Stimulated activated CD4-positive, alpha-beta T cell treated with anti-CD3 and anti-CD28 coated beads, Interleukin-15, amount 100 ng/mL, for 48 hours (primary cell): ENCODE data around the gene ANKRD31.
"Not testable (repeated sequence)": the region's sequence is repeated elsewhere in the genome, so short reads cannot be mapped to it uniquely, and the experiment has no call there.

Experiments
- DNase-seq, 2 donors: peaks; one replicate each; pipeline ENCODE4 v3.0.0-alpha.2; 2020; ENCODE audit warnings: low read depth in 2 of 2

Gene ANKRD31

GRCh38 chr5:75142566-75143136 lies 94.0 kb downstream of the ANKRD31 start:
- DNase-seq: no peak

- DNase-seq: no peak
Observed at GRCh38 chr5:75140277-75140676, 96.4 kb downstream of the ANKRD31 start.

DNA sequence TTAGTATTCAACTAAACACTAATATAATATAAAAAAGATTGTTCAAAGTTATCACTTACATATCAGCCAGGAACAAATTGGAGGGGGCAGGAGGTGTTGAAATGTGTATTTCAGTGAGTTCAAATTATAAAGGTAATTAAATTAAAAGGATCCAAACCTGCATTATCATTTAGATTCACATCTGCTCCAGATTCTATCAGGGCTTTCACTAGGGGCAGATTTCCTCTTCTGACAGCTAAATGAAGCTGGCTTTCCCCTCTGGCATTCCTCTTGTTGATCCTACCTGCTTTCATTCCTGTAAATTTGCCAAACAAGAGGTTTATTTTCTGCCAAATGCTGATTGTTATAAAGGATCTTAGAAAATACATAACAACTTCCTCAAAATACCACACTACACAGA lies 98.0 kb downstream of the ANKRD31 start:
- DNase-seq: no peak

GRCh38 chr5:75130818-75131349 lies 105.8 kb downstream of the ANKRD31 start:
- no peak for DNase-seq

- no peak for DNase-seq
Observed at GRCh38 chr5:75116856-75117255, 119.8 kb downstream of the ANKRD31 start.

GRCh38 chr5:75114311-75114710 lies 122.4 kb downstream of the ANKRD31 start:
- not testable (repeated sequence) for DNase-seq

GRCh38 chr5:75113354-75114113 lies 123.1 kb downstream of the ANKRD31 start:
- no peak for DNase-seq

- no peak for DNase-seq
Observed at GRCh38 chr5:75108931-75109596, 127.6 kb downstream of the ANKRD31 start.

- no peak for DNase-seq
Observed at GRCh38 chr5:75108515-75108914, 128.2 kb downstream of the ANKRD31 start.

DNA sequence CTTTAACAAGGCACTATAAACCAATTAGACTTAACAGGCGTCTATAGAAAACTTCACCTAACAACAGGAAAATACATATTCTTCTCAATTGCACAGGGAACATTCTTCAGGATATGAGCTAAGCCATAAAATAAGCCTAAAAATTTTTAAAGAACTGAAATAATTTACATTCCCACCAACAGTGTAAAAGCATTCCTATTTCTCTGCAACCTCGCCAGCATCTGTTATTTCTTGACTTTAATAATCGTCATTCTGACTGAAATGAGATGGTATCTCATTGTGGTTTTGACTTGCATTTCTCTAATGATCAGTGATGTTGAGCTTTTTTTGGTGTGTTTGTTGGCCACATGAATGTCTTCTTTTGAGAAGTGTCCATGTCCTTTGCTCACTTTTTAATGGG lies 140.7 kb downstream of the ANKRD31 start:
- DNase-seq: not testable (repeated sequence)

DNA sequence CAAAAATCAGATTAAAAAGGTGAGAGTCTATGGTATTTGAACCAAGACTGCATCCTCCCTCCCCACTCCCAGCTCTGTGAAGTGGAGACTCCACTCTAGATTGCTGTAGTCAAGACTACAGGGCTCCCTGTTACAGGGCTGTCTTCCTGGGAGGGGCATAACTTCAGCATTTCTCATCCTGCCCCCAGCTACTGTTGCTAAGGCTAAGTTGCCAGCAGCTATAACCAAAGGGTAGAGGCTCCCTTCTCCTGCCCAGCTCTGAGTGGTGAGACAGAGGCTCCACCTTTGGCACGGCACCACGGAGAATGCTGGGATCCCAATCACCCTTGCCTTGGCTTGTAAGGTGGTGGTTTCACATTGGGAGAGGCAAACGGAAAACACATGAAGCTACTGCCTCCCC lies 145.1 kb downstream of the ANKRD31 start:
- DNase-seq: no peak

DNA sequence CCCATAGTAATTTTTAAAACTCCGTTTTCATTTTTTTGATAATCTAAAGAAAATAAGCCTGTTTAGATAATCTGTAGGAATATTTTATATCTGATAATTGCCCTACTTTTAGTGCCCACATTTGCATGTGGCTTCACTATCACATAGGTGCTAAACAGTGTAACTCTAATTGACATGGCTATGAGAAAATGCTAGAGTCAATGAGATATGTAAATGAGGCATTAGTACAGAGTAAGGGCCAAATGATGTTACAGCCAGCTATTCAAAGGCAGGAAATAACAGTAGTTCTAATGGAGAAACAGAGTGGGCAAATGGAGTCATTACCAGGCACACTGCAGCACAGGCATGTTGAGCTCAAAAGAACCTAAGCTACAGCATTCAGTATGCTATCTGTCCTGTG lies 147.0 kb downstream of the ANKRD31 start:
- no peak for DNase-seq

DNA sequence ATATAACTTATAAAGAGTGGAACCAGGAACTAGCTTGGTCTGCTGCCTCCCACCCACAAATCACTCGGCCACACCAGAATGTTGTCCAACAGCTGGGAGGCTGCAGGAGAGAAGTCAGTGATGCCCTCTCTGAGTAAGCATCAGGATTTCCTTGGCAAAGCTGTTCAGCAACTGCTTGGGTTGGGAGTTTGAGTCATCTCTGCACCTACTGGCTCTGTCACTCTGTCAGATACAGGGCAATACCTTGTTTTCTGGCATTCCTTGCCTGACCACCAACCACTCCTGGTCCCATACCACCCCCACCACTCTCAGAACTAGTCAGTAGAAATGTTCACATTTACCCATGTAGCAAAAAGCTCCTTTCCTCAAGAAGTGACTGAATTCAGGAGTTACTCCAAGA lies 147.5 kb downstream of the ANKRD31 start:
- peak in 1 of 2 donors; percentile 41 for DNase-seq

DNA sequence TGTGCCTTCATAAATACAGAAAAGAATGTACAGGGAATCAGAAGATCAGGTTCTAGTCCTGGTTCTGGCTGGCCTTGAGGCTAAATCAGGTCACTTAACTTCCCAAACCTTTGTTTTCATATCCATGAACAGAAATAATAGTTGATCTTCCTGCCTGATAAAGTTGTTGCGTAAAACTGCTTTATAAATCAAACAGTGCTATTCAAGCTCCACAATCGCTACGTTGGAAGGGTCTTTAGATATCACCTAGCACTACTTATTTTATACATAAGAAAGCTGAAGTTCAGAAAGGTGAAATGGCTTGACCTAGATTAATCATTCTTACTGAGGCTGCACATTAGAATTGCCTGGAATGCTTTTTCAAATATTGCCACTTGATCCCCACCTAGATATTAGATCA lies 148.0 kb downstream of the ANKRD31 start:
- DNase-seq: no peak

DNA sequence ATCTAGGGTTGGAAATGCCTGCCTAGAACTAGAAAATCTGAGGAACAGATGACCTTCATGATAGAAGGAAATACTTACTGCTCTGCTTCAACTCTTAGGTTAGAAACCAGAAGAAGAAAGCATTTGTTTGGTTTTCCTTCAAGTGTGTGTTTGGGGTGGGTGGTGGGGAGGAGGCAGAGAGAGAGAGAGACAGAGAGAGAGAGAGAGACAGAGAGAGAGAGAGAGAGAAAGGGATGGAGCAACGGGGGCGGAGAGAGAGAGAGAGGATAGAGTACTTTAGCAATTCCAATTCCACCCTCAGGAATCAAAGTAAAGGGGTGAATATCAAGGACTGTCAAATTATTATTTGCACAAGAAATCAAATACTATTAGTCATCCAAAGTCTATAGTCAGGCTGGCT lies 155.2 kb downstream of the ANKRD31 start:
- no peak for DNase-seq

DNA sequence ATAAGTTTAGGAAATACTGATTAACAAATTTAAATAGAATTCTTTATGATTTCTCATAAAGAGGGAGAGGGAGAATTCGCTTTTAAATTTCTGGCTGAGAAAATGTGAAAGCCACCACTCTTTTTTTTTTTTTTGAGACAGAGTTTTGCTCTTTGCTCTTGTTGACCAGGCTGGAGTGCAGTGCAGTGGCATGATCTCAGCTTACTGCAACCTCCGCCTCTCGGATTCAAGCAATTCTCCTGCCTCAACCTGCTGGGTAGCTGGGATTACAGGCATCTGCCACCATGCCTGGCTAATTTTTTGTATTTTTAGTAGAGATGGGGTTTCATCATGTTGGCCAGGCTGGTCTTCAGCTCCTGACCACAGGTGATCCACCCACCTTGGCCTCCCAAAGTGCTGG lies 157.3 kb downstream of the ANKRD31 start:
- DNase-seq: not testable (repeated sequence)

- no peak for DNase-seq
Observed at GRCh38 chr5:75078027-75078426, 158.7 kb downstream of the ANKRD31 start.

DNA sequence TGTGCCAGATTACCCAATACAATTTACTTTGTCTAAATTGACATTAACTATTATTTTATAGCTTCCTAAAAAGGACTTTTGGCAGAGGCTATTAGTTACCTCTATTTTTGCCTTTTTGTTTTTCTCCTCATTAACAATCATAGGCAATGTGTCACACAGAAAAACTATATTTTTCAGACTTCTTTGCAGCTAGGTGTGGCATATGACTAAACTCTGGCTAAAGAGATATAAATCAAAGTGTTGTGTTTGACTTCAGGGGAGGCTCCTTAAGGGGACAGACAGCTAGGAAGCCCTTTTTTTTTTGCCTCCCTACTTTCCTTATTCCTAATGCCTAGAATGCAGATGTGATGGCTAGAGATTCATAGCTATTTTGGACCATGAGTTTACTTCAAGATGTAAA lies 164.6 kb downstream of the ANKRD31 start:
- DNase-seq: no peak

- no peak for DNase-seq
Observed at GRCh38 chr5:75071100-75071499, 165.6 kb downstream of the ANKRD31 start.

DNA sequence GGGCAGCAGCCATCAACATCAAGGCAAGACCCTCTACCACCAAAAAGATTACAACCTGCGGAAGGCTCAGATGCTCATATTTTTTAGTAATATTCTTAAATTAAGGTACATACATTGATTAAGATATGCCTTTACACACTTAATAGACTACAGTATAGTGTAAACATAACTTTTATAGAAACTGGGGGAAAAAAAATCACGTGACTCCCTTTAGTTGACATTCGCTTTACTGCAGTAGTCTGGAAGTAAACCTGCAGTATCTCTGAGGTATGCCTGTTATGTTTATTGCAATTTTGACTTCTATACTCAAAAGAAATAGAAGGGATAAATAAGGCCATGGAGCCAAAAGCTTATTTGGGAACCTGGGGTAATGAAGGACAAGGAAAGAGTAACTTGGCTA lies 169.2 kb downstream of the ANKRD31 start:
- DNase-seq: no peak

DNA sequence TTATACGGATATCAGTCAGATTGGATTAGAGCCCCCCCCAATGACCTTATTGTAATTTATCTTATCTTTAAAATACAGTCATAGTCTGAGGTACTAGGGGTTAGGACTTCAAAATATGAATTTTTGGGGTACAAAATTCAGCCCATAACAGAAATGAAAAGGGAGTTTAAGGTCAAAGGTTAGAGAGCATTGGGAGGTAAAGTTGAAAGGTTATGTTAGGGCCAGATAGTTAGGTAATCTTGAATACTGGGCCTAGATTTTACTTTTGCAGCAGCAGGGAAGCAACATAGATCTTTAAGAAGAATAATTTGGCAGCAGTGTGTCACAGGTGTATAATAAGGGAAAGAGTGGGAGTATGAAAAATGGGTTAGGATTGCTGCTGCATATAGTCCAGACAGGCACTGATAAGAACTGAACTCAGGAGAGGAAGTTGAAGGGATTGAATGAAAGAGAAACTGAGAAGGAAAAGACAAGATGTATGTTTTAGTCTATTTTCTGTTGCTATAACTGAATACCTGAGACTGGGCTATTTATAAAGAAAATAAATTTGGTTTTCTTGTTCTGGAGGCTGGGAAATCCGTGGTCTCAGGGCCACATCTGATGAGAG lies 173.7 kb downstream of the ANKRD31 start:
- no peak for DNase-seq

- no peak for DNase-seq
Observed at GRCh38 chr5:75059912-75060545, 176.6 kb downstream of the ANKRD31 start.
